Activated CD8-positive, alpha-beta memory T cell treated with anti-CD3 and anti-CD28 coated beads, Interleukin-2, amount 50 U/mL, for 24 hours (primary cell): ENCODE results near the gene SECISBP2.
"Not testable (repeated sequence)": the region's sequence is repeated elsewhere in the genome, so short reads cannot be mapped to it uniquely, and the experiment has no call there.

ENCODE experiments used
- DNase-seq: peaks from one replicate; pipeline ENCODE4 v3.0.0-alpha.2; 2020; ENCODE audit errors: extremely low read depth

Gene SECISBP2

GRCh38 chr9:89364666-89365531, 46.6 kb downstream of the SECISBP2 start:
- no peak for DNase-seq

- DNase-seq = no peak
Observed at GRCh38 chr9:89365532-89365912, 47.2 kb downstream of the SECISBP2 start.

DNA sequence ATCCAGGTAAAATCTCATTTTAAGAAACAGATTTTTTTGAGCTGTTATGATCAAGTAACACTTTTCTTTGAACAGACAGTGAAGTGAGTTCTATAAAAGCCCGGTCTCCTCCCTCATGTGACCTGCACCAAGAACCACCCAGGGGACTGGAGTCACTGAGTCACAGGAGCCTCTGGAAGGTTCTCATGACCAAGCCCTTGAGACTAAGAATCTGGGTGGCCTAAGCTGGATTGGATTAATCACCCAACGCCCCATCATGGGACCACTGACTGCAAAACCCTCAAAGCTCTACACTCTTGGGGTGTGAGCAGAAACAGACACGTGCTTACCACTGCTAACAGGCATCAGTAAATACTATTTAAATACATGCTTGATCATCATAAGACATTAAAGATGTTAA, 48.4 kb downstream of the SECISBP2 start:
- DNase-seq = no peak

DNA sequence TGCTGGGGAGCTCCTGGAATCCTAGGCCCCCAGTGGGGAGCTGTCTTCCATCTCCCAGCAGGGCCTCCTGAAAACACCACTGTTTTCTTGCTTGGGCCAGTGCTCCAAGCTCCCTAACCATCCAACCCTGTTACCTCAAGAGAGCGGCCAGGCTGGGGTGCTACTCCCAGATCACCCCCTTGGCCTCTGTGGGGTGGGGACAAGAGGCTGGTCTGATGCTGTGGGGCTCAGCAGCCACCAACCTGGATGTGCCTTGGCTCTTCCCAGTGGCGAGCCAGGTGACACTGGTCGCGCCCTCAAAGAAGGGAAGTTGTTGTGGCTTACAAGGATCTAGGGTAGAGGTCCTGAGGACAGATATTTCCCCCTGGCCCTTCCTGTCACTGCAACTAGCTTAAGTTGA, 49.0 kb downstream of the SECISBP2 start:
- DNase-seq = no peak

DNA sequence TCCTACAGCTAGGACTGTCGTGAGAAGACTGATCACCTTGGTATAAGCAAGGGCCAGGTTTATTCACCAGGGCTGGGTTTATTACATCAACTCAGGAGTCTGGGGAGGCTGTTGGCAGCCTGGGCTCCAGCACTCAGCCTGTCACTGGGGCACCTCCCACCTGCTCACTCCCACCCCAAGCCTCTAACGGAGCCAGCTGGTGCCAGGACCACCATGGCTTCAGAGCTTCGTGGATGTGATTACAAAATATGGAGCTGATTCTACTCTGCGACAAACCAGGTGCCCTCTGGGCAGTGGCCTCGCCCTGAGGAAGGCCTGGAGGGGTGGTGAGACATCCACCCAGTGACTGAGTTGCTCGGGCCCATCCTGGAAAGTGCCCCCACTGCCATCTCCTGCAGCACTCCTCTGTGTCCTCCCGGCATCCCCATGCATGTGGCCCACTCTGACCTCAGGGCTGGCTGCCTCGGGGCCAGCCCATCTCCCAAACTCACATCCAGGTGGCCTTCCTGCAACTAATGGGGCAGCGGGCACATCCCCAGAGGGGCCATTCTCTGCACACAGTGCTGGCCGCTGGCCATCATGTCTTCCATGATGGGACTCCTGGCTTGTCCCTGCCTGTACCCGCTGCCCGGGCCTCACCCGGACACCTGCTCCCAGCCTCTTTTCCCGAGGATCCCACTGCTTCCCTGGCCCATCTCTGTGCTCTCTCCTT, 49.6 kb downstream of the SECISBP2 start:
- no peak for DNase-seq

DNA sequence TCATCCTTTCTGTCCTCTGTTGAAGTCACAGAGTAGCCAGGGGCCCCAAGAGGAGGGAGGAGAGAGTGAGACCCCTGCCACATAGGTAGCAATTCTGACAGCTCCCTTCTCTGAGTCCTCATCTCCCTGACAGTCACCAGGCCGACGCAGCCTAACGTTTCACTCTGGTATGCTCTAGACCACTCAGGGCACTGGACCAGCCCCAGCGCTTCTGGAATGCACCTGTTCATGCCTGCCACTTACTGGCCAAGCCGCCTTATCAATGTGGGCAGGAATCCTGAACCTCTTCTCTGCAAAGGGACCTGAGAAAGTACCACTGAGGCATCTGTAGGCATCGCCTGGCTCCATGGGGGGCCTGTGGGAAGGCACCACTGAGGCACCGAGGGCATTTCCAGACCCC, 50.2 kb downstream of the SECISBP2 start:
- no peak for DNase-seq

GRCh38 chr9:89368978-89369377, 50.7 kb downstream of the SECISBP2 start:
- no peak for DNase-seq

DNA sequence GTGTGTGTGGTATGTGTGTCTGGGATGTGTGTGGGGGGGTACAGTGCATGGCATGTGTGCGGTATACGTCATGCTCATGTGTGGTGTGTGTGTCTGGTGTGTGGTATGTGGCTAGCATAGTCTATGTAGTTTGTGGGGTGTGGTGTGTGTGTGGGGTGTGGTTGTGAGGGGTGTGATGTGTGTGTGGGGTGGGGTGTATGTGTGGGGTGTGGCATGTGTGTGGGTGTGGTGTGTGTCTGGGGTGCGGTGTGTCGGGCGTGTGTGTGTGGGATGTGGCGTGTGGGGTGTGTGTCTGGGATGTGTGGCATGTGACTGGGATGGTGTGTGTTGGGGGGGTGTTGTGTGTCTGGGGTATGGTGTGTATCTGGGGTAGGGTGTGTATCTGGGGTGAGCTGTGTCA, 52.3 kb downstream of the SECISBP2 start:
- no peak for DNase-seq

GRCh38 chr9:89371791-89372190, 53.5 kb downstream of the SECISBP2 start:
- not testable (repeated sequence) for DNase-seq

GRCh38 chr9:89372230-89372816, 54.0 kb downstream of the SECISBP2 start:
- DNase-seq = no peak

- DNase-seq = no peak
Observed at GRCh38 chr9:89372979-89373378, 54.7 kb downstream of the SECISBP2 start.

DNA sequence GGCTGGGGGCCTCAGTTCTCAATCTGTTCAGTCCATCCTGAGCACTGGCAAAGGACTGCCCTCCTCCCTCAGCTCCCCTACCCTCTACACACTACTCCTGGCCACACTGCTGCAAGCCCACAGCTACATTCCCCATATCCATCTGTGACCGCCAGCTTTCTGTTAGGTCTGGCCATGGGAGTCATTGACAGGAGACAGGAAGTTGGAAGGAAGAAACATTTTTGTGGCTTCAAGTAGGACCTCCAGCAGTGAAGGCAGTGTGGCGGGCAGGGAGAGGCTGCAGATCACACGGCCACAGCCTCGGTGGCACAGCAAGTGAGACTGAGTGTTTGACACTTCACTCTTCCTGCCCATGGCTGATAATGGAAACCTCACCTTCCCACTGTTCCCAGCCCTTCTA, 55.9 kb downstream of the SECISBP2 start:
- no peak for DNase-seq

DNA sequence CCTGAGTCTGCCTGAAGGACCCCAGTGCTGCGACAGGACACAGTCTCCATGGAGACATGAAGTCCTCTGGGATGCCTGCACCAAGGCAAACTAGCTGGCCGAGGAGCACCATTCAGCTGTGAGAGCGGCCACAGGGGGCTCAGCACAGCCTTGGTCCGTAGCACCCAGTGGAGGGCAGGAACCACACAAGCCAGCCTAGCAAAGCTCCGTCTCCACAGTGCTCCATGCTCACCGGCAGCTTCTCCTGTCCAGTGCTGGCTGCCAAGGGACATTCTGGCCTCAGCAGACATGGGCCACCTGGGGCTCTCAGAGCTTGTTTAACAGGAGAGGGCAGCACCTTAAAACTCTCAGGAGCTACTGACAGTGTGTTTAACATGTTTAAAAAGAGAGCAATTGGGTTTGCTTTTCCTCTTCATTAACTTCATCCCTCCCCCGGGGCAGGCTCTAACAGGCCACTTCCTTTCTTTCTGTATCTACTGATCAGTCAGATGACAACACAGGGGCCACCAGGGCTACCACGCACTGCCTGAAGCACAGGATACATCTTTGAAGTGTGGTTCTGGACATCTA, 57.0 kb downstream of the SECISBP2 start:
- no peak for DNase-seq

- DNase-seq = no peak
Observed at GRCh38 chr9:89376286-89376685, 58.0 kb downstream of the SECISBP2 start.

- no peak for DNase-seq
Observed at GRCh38 chr9:89376741-89377351, 58.5 kb downstream of the SECISBP2 start.

- DNase-seq = no peak
Observed at GRCh38 chr9:89377411-89377810, 59.1 kb downstream of the SECISBP2 start.

DNA sequence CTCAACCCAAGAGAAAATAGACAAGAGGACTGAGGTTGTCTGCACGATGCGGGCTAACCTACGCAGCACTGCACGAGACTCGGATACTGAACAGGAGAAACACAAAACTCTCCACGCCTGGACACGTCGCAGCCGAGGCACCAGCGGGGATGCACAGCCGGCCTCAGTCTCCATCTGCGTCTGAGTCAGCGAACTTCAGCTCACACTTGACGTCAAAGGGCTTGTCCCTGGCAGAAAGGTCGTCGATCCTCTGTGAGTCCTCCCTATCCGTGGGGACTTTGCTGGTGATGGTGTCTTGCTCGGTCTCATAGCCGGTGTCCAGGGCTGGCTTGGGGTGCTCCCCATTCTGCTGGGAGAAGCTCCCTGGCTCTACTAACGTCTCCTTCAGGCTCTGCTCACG, 60.2 kb downstream of the SECISBP2 start:
- DNase-seq = no peak

- DNase-seq = no peak
Observed at GRCh38 chr9:89379031-89379430, 60.7 kb downstream of the SECISBP2 start.

- no peak for DNase-seq
Observed at GRCh38 chr9:89379508-89380115, 61.3 kb downstream of the SECISBP2 start.

DNA sequence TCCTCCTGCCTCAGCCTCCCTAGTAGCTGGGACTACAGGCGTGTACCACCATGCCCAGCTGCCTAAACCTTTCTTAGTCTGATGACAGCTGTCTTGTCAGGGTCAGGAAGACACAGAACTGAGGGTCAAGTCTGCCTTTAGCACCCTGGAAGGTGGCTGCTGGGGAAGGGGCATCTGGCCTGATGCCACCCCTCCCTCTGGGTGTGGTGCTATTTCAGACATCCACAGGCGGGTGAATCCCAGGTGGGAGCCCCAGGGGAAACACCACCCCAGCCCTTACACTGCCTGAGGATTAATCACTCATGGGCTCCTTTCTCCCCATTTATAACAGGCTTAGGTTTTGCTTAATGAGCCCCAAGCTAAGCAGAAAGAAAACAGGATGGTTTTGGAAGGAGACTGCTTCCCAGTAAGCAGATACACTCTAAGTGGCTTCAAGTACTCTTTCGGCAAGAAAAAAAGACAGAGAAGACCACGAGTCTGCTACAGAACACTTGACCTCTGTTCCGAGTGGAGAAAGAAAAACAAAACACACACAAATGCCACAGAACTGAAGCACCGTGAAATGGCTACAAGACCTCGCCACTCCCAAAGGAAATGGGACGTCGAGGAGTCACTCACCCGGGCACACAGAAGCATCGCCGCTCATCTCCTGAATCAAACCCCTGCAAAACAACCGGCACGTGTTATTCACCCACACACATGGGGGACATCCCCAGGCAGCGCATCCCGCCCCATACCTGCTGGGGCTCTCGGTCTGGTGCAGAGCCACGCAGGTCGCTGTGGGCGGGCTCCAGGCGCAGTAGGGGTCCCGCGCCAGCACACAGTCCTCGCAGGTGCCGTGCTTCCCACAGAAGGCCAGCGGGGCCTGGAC, 62.4 kb downstream of the SECISBP2 start:
- DNase-seq = no peak

GRCh38 chr9:89381308-89381609, 63.0 kb downstream of the SECISBP2 start:
- DNase-seq = no peak
